D341Med (cell line): ENCODE measurements around the gene ATP8A1.
"Not testable (repeated sequence)": the region's sequence is repeated elsewhere in the genome, so short reads cannot be mapped to it uniquely, and the experiment has no call there.

Experiments
- DNase-seq: peaks from one replicate; pipeline ENCODE4 v3.0.0; 2012; ENCODE audit warnings: low spot score

Gene ATP8A1

GRCh38 chr4:42656944-42657792 is at the start of gene ATP8A1:
Gene ATP8A1 (minus strand): TSS chr4:42657105. CDS start chr4:42656873, 232 bp downstream.
- peak; percentile 98 for DNase-seq

- DNase-seq = no peak
Measured at GRCh38 chr4:42706086-42706485, 49.2 kb upstream of the ATP8A1 start.

GRCh38 chr4:42703813-42704212 is 46.9 kb upstream of the ATP8A1 start:
- DNase-seq = no peak

GRCh38 chr4:42702895-42703294 is 46.0 kb upstream of the ATP8A1 start:
- no peak for DNase-seq

GRCh38 chr4:42701780-42702179 is 44.9 kb upstream of the ATP8A1 start:
- DNase-seq = not testable (repeated sequence)

- no peak for DNase-seq
Measured at GRCh38 chr4:42690537-42690936, 33.6 kb upstream of the ATP8A1 start.

GRCh38 chr4:42683393-42683792 is 26.5 kb upstream of the ATP8A1 start:
- no peak for DNase-seq

GRCh38 chr4:42678512-42678911 is 21.6 kb upstream of the ATP8A1 start:
- DNase-seq = no peak

GRCh38 chr4:42676066-42676951 is 19.4 kb upstream of the ATP8A1 start:
- DNase-seq = no peak

GRCh38 chr4:42673082-42673425 is 16.1 kb upstream of the ATP8A1 start:
- no peak for DNase-seq

GRCh38 chr4:42672359-42673081 is 15.6 kb upstream of the ATP8A1 start:
- DNase-seq = no peak

- DNase-seq = no peak
Measured at GRCh38 chr4:42671431-42672194, 14.7 kb upstream of the ATP8A1 start.

GRCh38 chr4:42658261-42658660 is 1.4 kb upstream of the ATP8A1 start:
- no peak for DNase-seq

- DNase-seq = no peak
Measured at GRCh38 chr4:42656679-42656943, 294 bp downstream of the ATP8A1 start.

GRCh38 chr4:42655921-42656678 is 805 bp downstream of the ATP8A1 start:
- peak; percentile 66 for DNase-seq

GRCh38 chr4:42655269-42655637 is 1.7 kb downstream of the ATP8A1 start:
- DNase-seq = no peak

- no peak for DNase-seq
Measured at GRCh38 chr4:42654631-42655268, 2.2 kb downstream of the ATP8A1 start.

- no peak for DNase-seq
Measured at GRCh38 chr4:42653626-42654560, 3.0 kb downstream of the ATP8A1 start.

GRCh38 chr4:42652529-42653231 is 4.2 kb downstream of the ATP8A1 start:
- DNase-seq = not testable (repeated sequence)
